ENCODE measurements around the gene ZNF385A. TPM values are rescaled to one million over a fixed set of nuclear protein-coding genes. Genes with fewer than 3 reads are reported as not detected.

ZNF385A gene
- total and polyA plus RNA-seq, 2 of the 13 experiments (the other 11 are each of a cell fraction or from before 2014, with no cell fraction given), result 0.44 to 0.67 TPM

DNA sequence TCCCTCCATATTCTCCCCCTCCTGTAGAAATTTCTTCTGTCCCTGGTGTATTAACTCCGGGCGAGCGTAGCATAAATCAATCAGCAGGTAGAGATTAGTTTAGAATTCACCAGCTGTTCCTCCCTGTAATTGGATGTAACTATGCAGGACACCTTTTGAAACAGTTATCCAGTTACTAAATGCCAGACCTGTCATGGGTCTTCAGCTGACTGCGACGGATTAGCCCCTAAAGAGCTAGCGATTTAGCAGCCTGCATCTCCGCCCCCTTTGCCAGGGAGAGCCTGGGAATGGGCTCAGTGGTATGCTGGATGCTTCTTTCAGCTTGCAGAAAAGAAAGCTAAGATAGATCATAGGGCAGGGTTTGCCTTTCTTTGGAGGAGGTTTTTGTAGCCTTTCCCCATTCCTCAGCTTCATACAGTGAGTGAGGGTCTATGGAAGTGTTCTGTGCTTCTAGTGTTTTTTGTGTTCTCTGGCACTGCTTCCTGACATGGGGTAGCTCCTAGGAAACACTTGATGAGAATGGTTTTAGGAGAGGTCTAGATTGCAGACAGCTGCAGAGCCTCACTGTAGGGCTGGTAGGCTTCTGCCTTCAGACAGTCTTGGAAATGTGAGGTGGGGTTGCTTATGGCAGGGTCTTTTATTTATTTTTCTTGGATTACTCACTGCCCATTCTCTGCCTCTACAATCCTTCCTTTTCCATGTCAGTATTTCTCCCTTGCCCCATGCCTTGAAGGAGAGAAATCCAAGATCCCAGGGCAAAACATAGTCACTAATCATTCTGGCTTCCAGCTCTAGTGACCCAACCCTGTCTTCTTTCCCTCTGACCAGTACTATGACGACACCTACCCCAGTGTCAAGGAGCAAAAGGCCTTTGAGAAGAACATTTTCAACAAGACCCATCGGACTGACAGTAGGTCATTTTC lies 42.9 kb downstream of the ZNF385A start (continued):
- TF ChIP-seq, protein P1, sequence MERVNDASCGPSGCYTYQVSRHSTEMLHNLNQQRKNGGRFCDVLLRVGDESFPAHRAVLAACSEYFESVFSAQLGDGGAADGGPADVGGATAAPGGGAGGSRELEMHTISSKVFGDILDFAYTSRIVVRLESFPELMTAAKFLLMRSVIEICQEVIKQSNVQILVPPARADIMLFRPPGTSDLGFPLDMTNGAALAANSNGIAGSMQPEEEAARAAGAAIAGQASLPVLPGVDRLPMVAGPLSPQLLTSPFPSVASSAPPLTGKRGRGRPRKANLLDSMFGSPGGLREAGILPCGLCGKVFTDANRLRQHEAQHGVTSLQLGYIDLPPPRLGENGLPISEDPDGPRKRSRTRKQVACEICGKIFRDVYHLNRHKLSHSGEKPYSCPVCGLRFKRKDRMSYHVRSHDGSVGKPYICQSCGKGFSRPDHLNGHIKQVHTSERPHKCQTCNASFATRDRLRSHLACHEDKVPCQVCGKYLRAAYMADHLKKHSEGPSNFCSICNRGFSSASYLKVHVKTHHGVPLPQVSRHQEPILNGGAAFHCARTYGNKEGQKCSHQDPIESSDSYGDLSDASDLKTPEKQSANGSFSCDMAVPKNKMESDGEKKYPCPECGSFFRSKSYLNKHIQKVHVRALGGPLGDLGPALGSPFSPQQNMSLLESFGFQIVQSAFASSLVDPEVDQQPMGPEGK (CRISPR knock-in tag; IDR thresholded peaks at IDR 0.05), result no peak
- TF ChIP-seq MYC (CRISPR knock-in tag; IDR thresholded peaks at IDR 0.05; ENCODE audit: borderline replicate concordance) (no peak), ATM (IDR thresholded peaks at IDR 0.05; ENCODE audit: borderline replicate concordance) (no peak), CBX1 (IDR thresholded peaks at IDR 0.05; ENCODE audit: low read depth) (no peak)
- TF ChIP-seq, protein P2, sequence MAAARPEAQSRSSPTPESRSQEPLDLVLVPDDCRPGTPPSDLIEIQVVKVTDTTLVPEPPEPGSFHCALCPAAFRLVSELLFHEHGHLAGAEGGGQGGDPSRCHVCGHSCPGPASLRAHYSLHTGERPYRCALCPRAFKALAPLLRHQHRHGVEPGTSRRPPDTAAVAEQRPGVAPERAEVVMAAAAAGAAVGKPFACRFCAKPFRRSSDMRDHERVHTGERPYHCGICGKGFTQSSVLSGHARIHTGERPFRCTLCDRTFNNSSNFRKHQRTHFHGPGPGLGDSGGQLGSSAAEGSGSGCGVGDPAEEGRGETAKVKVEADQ (CRISPR knock-in tag; IDR thresholded peaks at IDR 0.05; ENCODE audit: borderline replicate concordance), result no peak

DNA sequence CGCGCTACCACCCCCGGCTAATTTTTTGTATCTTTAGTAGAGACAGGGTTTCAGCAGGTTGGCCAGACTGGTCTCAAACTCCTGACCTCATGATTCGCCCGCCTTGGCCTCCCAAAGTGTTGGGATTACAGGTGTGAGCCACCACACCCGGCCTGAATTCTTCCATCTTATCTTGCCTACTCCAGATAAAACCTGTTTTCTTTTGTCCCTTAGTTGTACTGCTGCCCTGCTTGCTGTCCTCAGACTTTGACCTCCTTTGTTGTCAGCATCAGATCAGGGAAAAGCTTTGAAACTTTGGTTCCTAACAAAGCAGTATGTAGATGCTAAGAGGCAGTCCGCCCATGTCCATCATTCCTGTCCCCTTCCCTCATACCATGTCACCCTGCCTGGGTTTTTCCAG lies 43.7 kb downstream of the ZNF385A start:
- no peaks in the 10 kb centered on the region for H4K20me1 ChIP-seq (ENCODE audit: insufficient read depth, low read length)
- CTCF ChIA-PET (ENCODE audit: low intra/inter-chr PET ratio, low total read pairs), result no interaction called here
- TF ChIP-seq SOX5 (CRISPR knock-in tag; IDR thresholded peaks at IDR 0.05; ENCODE audit: borderline replicate concordance) (peak; percentile 81), RXRB (CRISPR knock-in tag; IDR thresholded peaks at IDR 0.05; ENCODE audit: borderline replicate concordance) (no peak), ZNF460 (CRISPR knock-in tag; IDR thresholded peaks at IDR 0.05; ENCODE audit: borderline replicate concordance) (peak; percentile 93), NBN (conservative IDR thresholded peaks at IDR 0.05) (no peak), HNF4A (CRISPR knock-in tag; IDR thresholded peaks at IDR 0.05) (peak; percentile 54), SOX6 (IDR thresholded peaks at IDR 0.05) (no peak), SOX6 (CRISPR knock-in tag; IDR thresholded peaks at IDR 0.05) (peak; percentile 80), SOX13 (IDR thresholded peaks at IDR 0.05) (0 out of 2 replicates have a peak, but pooled peaks have one; percentile 30), SOX13 (CRISPR knock-in tag; conservative IDR thresholded peaks at IDR 0.05 in 1 of 2, IDR thresholded peaks at IDR 0.05 in 1 of 2) (peak in 1 of 2 experiments; percentile 93; a peak in 2 of 4 replicates), SAP130 (CRISPR knock-in tag; IDR thresholded peaks at IDR 0.05; ENCODE audit: low read depth) (peak; percentile 24; the same call in 1 of the 2 replicates)
- TF ChIP-seq, protein P3, sequence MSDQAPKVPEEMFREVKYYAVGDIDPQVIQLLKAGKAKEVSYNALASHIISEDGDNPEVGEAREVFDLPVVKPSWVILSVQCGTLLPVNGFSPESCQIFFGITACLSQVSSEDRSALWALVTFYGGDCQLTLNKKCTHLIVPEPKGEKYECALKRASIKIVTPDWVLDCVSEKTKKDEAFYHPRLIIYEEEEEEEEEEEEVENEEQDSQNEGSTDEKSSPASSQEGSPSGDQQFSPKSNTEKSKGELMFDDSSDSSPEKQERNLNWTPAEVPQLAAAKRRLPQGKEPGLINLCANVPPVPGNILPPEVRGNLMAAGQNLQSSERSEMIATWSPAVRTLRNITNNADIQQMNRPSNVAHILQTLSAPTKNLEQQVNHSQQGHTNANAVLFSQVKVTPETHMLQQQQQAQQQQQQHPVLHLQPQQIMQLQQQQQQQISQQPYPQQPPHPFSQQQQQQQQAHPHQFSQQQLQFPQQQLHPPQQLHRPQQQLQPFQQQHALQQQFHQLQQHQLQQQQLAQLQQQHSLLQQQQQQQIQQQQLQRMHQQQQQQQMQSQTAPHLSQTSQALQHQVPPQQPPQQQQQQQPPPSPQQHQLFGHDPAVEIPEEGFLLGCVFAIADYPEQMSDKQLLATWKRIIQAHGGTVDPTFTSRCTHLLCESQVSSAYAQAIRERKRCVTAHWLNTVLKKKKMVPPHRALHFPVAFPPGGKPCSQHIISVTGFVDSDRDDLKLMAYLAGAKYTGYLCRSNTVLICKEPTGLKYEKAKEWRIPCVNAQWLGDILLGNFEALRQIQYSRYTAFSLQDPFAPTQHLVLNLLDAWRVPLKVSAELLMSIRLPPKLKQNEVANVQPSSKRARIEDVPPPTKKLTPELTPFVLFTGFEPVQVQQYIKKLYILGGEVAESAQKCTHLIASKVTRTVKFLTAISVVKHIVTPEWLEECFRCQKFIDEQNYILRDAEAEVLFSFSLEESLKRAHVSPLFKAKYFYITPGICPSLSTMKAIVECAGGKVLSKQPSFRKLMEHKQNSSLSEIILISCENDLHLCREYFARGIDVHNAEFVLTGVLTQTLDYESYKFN (CRISPR knock-in tag; conservative IDR thresholded peaks at IDR 0.05), result 0 out of 2 replicates have a peak, but pooled peaks have one; percentile 11
- H3K4me2 ChIP-seq (ENCODE audit: low read depth, low read length), result no peak overlapping the region
- no peak overlapping the region for H3K9ac ChIP-seq (ENCODE audit: insufficient read depth, low read depth, low read length)
- ATAC-seq, result peak; percentile 35; the same call in 2 of the 3 replicates
- no peaks in the 10 kb centered on the region for H3K9me3 ChIP-seq (ENCODE audit: low read length)
- H3K4me1 ChIP-seq (ENCODE audit: insufficient read depth, low read length), result peaks cover 57% of the 10 kb centered on the region
- POLR2A ChIA-PET, result interaction anchor here (1.0 to 1.5 kb wide), 3 partner anchors 16 to 61 kb away, joined by 3 to 5 read pairs (median 4); partner anchors contain the start of genes CBX5, COPZ1 and HNRNPA1
- in situ Hi-C loops (cut with HindIII; ENCODE audit: extremely low pct_ligation_motif_present, low pct_unique_long_range_greater_than_20kb) (no loop called here), intact Hi-C loops (cut with micrococcal nuclease; ENCODE audit: unreplicated experiment) (no loop called here)
- no peaks in the 10 kb centered on the region for H3K27me3 ChIP-seq (ENCODE audit: control insufficient read depth in 1 of 2, insufficient read depth in 2 of 2, low read length in 2 of 2)
- H3K36me3 ChIP-seq (replicated peaks in 1 of 2; ENCODE audit: control insufficient read depth in 1 of 2, insufficient read depth in 2 of 2, low read length in 2 of 2), result peaks cover 16 to 44% of the 10 kb centered on the region in 2 experiments
- FAIRE-seq, result peak; percentile 43
- peaks cover 5% of the 10 kb centered on the region for H3K79me2 ChIP-seq (ENCODE audit: insufficient read depth, low read length)
- H3K4me3 ChIP-seq (replicated peaks in 1 of 3; ENCODE audit: insufficient read depth in 1 of 3, low read depth in 2 of 3, low read length in 3 of 3), result no peak overlapping the region
- no TSS peak for BruUV-seq (replicated peaks)
- H3K27ac ChIP-seq (ENCODE audit: extremely low read length, insufficient read depth, low read length), result no peak overlapping the region
- 84% methylated on average over 7 of the region's 7 CpGs for WGBS (ENCODE audit: low lambda C conversion rate)
- H2AFZ ChIP-seq (ENCODE audit: low read length), result no peak overlapping the region
- DNase-seq (ENCODE audit: low spot score), result peak; percentile 46

Data from HepG2 (cell line).